HG03558 (cell line): ENCODE measurements around the gene EFL1.
"Not testable (repeated sequence)": the region's sequence is repeated elsewhere in the genome, so short reads cannot be mapped to it uniquely, and the experiment has no call there.

Experiments
- ATAC-seq: cut with Tn5 transposase; IDR thresholded peaks from one replicate; pipeline ENCODE4 v1.9.1; 2021; ENCODE audit warnings: moderate number of reproducible peaks; ENCODE audit not compliant: unreplicated experiment; ENCODE audit errors: extremely low read depth

The EFL1 gene

DNA sequence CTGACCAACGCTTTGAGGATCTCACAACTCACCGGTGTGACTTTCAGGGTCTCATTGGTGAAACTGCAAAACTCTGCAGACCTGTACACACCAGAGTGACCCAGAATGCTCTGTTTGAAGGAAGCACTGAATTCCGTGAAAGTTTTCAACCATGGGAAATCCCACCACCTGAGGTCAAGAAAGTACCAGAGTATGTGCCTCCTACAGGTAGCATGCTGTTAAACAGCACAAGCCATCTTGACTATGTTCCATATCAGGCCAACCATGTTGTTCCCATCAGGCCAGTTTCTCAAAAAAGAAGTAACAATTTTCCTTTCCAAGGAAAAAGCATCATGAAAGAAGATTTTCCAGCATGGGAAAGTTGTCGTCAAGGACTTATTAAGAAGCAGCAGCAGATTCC lies 19.9 kb upstream of the EFL1 start:
- not testable (repeated sequence) for ATAC-seq

DNA sequence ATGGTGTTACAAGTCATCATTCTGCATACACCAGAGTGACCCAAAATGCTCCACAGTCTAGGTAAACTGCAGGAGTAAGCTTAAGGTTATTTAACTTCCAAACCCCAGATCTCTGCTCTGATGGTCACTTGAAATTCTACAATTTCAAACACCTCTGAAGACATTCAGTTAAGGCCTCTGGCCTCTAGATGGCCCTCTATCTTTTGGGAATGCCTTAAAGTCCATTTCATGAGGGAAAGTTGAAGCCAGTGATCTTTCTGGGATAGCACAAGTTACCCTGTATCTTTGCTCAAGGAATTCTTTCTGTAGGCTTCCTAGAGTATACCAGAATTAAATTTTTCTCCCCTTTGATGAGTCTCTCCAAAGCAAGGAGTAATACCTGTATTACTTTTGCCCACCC lies 18.7 kb upstream of the EFL1 start:
- not testable (repeated sequence) for ATAC-seq

DNA sequence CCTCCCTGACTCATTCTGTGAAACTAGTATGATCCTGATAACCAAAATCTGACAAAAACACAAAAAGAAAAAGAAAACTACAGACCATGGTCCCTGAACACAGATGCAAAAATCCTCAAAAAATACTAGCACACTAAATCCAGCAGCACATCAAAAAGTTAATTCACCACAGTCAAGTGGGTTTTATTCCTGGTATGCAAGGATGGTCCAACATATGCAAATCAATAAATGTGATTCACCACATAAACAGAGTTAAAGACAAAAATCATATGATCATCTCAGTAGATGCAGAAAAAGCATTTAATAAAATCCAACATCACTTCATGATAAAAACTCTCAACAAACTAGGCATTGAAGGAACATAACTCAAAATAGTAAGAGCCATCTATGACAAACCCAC lies 12.9 kb upstream of the EFL1 start:
- ATAC-seq, result no peak

DNA sequence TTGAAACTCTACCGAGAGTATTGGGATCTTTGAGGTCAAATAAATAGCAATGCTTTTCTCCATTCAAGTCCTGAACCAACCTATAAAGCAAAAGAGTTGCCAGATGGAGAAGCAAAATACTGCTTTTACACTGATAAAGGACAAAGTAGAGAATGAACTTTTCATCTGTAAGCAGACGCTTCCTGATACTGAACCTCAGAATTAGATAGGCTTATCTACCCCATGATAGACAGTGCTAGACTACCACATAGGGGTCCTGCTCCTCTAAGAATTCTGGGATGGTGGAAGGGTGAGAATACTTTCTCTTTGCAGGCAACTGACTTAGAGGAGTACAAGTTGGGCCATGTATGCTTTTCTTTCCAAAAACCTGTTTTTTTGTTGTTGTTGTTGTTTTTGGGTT lies 9.6 kb upstream of the EFL1 start:
- no peak for ATAC-seq

DNA sequence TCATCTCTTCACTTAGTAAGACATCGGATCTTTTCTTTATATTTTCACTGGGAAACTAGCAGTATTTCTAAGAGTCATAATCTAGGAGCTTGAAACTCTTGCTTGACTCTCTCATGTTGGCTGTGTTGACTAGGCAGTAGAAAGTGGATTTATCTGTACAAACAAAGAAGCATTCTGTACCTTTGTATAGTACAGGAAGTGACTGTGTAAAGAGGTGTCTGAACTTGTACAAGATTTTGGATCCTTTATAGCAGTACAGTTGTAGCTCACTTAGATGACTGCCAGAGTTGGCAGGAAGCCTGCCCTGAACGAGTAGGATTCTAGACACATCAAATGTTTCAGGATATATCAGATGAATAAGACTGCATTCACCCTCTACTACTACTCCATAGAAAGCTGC lies 5.9 kb upstream of the EFL1 start:
- ATAC-seq, result not testable (repeated sequence)

DNA sequence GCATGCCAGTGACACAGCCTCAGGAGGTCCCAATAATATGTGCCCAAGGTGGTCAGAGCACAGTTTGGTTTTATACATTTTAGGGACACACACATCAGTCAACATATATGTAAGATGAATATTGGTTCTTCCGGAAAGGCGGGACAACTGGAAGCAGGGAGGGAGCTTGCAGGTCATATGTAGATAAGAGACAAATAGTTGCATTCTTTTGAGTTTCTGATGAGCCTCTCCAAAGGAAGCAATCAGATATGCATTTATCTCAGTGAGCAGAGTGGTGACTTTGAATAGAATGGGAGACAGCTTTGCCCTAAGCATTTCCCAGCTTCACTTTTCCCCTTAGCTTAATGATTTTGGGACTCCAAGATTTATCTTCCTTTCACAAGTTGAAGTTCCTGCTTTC lies 4.6 kb upstream of the EFL1 start:
- not testable (repeated sequence) for ATAC-seq

DNA sequence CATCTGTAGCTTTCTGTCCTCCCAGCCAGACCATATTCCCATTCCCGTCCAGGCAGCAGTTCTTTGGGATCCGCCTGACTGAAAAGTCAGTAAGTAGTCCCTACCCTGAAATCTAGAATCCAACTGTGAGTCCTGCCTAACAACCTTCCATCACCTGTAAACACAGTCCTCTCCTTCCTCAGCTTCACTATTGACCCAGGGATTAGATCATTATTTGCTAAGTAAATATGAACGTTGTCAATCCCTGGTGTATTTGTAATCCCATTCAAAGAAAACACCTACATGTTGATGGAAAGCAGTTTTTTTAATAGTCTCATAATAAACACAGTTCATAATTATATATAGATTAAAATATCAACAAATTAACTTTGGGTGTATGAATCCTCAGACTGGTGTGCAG lies 816 bp upstream of the EFL1 start:
- no peak for ATAC-seq

DNA sequence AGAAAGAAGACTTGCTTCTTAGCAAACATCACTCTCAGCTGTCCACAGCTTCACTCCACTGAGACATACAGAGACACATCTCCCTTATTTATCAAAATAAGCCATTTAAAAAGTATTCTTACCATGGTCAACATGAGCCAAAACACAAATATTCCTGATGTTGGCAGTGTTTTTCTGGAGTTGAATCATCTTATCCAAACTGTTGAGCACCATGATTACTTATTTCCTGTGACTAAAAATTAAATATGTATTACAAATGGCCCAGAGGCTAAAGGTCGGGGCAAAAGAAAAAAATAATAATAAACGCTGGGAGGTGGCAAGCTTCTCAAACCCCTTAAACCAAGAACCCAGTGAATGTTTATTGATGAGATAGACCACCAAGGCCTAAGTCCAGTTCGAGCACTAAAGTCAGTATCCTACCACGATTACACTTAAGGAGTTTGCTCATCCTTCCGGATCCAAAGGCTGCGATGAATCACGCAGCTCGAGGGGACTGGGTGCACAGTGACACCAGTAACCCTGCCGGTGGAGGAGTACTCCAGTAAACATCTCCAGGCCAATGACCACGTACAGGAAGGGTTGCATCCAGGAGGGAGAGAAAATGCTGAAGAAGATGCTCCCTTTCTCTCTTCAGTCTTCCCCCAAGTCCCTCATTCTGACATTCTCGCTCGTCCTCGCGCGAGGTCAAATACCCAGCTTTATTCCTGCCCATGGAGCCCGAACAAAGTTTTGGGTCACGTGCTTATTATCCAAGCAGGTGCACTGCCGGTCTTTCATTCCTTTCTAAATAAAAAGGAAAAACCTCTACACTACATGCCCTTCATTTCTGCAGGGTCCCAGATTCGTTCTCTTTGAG lies 740 bp downstream of the EFL1 start:
- not testable (repeated sequence) for ATAC-seq

DNA sequence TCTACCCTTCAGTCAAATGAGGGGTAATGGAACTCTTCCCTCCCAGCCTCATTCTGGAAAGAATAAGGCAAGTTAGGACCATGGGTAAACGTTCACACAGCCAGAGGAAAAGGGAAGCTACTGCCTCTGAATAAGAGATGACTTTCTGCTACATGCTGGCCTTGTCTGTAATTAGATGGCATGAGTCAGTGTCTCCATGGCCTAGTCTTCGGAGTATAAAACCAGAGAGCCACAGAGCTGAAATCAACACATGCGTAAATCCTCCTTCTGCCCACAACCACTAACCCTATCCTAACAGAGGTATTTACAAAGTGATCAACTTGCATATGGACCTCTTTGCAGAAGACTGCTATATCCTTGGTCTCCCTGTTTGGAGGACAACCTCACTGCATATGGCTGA lies 14.3 kb downstream of the EFL1 start:
- not testable (repeated sequence) for ATAC-seq

DNA sequence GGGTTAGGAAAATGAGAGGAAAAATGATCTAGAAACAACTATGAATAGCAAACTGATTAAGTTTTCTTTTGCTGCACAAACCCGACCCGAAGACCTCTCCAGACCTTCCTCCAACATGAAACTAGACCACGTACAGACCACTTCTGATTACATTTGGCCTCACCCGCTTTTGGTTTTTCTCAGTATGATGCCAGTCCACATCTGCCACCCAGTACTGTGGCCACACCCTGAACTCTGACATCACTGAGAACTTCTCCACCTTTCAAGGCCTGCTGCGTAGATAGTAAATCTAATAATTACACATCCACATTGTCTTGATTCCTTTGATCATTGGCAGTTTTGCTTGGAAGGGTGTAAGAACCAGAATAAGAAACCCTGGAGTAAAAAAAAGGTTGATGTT lies 16.6 kb downstream of the EFL1 start:
- ATAC-seq, result not testable (repeated sequence)

DNA sequence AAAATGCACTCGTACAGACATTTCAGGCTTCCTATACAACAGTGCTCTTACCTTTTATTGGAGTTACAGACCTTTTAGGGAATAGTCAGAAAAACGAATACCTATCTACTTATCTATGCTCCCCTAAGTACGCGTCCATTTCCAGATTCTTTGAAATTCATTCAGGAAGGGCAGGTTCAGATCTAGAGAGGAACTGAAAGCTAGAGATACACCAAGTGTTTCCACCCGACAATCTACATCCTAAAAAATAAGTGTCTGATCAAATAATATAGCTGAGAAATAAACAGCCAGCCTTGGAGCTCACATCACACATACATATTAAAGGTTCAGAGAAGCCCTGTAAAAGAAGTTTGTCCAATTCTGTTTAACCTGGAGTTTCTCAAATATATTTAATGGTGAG lies 18.9 kb downstream of the EFL1 start:
- ATAC-seq, result not testable (repeated sequence)

DNA sequence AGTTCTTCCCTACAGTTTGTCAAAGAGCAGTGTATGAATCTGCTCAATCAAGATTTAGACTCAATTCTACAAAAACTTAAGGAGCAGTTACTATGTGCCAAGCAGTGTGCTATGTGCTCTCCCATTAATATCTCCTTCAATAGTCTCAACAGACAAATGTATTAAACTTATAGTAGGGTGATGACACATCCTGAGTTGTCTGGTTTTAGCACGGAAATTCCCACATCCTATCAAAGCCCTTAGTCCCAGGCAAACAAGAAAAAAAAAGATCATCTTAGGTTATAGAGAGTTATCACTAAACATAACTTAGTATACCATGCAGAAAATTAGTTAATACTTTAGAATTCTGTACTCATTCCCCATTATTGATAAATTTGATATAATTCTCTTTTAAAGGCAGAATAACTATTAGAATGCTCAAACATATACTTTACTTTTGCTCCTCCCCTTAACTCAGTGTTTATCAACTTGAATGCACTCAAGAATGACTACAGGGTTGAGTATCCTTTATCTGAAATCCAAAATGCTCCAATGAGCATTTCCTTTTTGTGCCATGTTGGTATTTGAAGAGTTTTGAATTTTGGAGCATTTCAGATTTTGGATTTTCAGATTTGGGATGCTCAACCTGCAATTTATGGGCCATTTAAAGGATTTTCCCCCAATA lies 20.6 kb downstream of the EFL1 start:
- ATAC-seq, result not testable (repeated sequence)

DNA sequence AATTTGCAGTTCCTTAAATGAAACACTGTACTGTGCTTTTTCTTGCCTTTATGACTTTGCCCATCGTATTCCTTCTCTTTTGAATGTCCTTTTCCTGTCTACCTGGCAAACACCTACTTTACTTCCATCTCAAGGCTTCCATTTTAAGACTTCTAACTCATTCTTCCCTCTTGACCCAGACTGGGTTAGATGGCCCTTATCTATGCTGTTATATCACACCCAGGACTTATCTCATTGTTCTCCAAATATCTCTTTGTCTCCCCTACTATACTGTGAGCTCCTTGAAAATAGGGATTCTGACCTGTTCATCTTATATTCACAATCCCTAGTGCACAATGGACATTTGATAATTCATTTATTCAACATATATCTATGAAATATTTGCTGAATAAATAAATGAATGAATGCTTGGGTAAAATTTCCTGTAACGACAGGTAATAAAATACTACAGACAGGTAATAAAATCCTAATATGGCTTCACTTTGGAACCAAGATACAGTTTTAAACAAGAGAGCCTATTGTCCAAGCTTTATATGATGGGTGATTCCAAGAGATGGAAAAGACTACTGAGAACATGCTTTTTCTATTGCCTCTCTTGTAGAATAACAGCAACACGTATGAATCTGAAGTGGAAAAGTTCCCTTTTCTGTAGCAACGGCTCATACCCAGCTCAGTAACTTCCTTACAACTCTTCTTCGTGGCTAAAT lies 22.7 kb downstream of the EFL1 start:
- no peak for ATAC-seq

DNA sequence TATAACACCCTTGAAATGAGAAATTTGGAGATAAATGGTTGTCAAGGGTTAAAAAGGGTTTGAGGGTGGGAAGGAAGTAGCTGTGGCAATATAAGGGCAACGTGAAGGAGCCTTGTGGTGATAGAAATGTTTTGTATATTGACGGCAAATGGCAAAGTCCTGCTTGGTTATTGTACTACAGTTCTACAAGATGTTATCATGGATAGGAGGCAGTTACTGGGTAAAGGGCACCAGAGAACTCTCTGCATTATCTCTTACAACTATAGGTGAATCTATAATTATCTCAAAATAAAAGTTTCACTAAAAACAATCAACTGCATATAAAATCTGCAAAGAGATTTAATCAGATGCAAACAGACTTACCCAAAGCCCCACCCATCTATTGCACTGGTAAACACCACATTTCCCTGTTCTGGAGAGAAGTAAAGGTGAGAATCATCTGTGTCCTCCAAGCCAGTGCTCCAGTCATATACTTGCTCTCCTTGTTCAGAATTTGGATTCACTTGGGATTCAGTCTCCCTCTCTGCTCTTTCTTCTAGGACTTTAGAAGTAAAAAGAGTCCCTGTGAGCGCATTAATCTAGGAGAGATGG lies 24.5 kb downstream of the EFL1 start:
- not testable (repeated sequence) for ATAC-seq

DNA sequence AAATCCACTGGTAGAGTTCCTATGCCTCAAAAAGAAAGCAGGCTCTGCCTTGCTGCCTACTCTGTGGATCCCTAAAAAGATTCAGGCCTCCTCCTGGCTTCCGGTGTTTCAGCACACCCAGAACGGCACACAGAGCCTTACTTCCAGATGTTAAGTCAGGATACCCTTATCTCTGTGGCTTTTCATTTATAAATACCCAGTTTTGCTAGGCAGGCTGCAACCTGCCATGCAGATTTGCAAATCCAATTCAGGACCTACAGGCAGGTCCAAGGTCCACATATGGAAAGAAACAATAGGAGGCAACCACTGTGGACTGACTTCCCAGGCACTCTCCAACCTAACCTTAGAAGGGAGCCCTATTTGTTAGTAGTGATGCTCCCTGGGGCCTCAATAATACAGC lies 30.7 kb downstream of the EFL1 start:
- ATAC-seq, result no peak

DNA sequence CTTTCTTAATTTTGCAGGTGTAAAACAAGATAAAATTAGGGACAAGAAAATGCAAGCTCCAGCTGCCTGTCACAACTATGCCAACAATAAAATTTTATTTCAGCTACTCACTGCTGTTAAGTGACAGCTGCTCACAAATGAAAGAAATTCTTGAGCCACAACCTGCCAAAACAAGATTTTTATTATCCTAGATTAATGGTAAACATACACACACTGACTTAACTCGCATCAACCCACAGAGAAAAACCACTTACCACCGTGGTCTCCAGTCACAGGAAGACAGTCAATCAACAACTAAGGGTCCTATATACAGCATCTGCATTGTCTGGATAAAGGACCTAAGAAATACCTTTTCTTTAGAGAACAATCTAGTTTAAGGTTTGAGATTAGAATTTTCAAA lies 31.3 kb downstream of the EFL1 start:
- no peak for ATAC-seq

DNA sequence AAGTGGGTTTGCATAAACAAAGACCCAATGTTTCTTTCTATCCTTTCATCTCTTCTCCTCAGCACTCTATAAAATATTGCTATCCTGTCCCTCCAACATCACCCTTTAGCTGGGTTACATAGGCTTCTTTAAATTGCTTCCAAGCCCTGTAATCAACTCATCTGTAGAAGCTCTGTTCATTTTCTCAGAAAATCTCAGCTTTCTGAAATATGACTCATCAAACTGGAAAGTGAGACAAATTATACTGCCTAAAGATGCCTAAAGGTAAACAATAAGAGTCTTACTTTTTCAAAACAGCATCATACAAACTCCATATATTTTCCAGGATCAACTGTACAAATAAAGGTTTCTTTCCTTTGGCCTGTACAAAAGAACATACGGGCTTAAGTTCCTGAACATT lies 33.8 kb downstream of the EFL1 start:
- no peak for ATAC-seq

DNA sequence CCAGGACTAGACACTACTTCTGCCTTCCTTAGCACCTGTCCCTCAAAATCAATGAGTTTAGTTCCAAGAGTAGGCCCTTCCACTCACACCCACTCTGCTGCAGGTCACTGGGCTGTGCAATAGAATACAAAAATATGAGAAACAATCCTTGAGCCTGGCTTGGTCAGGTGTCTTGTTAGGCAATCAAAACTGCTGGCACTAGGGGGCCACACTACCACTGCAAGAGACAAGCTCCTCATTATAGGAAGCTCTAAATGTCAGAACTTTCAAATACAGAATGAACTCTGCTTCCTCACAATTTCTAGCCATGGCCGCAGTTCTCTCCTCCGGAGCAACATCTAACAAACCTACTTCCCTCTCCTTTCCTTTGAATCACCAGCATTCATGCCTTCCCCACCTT lies 41.0 kb downstream of the EFL1 start:
- not testable (repeated sequence) for ATAC-seq

DNA sequence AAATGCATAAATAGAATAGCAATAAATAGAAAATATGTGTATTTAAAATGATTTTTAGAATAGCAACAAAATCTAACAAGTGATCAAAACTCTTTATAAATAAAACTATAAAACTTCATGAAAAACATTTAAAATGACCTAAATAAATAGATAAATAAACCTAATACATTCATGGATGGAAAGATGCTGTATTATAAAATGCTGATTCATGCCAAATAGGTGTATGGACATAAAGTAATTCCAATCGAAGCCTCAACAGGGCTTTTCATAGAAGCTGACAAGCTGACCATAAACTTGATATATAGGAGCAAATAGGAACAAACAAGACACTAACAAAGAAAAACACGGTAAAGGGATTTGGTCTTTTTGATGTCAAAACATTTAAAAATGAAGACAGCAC lies 46.4 kb downstream of the EFL1 start:
- not testable (repeated sequence) for ATAC-seq

DNA sequence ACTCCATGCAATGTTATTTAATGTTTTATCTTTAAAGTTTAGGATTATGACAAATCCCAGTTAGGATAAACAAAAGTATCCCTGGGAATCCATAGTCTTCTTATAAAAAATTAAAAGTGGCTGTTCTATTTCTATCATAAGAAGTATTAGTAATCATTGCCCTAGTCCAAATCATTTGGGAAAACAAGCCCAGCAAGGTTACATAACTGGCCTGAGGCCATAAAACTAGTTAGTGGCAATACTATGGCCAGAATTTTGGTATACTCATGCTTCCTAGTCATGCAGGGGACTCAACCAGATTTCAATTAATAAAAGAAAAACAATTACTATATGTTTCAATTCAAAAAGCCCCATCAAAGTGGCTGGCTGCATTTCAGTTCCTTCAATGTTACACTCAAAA lies 50.3 kb downstream of the EFL1 start:
- not testable (repeated sequence) for ATAC-seq
